A673 (cell line): ENCODE data around the gene PDGFC.

Experiments used
- EZH2 ChIP-seq: fragments of 200-600 bp; sonication (generic); IDR thresholded peaks from 2 replicates; pipeline ENCODE4 v1.6.1; 2017; ENCODE audit warnings: borderline replicate concordance, low read depth, mild to moderate bottlenecking, mixed read lengths, antibody characterized with exemption, low read length; ENCODE audit not compliant: poor library complexity, severe bottlenecking
- TF ChIP-seq, protein P1 (sequence below): fragments of 300-800, 200-600 bp; sonication (generic); conservative IDR thresholded peaks from 2 replicates; pipeline ENCODE4 v1.5.1; 2017; ENCODE audit warnings: low read depth, mild to moderate bottlenecking, antibody characterized with exemption, low read length, moderate library complexity, mixed read lengths

DNA sequence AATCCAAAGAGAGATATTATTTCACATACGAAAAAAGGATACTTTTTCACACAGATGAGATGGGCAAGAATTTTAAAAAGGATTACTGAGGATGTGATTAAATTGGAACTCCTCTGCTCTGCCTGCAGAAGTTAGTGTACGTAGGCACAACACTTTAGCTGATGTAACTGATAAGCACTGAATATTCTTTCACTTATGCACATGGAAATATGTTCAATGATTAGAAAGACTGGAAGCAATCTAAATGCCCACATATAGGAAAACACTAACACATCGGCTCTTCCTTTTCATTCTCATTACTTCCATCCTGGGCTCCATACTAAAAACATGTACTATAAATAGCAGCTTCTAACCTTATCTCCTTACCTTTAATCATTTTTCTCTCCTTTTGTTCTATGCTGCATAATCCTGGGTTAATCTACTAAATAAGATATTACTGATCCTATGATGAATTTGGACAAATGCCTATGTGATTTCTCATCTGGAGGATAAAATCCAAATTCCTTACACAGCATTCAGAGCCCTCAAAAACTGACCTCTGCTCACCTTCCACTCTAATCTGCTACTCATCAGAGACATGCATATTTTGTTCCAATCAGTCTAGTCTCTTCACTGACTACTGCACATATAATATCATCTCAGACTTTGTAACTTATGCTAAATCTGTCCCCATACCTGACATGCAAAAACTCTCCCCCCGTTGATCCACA, 197.8 kb downstream of the PDGFC start:
- TF ChIP-seq, protein P1, sequence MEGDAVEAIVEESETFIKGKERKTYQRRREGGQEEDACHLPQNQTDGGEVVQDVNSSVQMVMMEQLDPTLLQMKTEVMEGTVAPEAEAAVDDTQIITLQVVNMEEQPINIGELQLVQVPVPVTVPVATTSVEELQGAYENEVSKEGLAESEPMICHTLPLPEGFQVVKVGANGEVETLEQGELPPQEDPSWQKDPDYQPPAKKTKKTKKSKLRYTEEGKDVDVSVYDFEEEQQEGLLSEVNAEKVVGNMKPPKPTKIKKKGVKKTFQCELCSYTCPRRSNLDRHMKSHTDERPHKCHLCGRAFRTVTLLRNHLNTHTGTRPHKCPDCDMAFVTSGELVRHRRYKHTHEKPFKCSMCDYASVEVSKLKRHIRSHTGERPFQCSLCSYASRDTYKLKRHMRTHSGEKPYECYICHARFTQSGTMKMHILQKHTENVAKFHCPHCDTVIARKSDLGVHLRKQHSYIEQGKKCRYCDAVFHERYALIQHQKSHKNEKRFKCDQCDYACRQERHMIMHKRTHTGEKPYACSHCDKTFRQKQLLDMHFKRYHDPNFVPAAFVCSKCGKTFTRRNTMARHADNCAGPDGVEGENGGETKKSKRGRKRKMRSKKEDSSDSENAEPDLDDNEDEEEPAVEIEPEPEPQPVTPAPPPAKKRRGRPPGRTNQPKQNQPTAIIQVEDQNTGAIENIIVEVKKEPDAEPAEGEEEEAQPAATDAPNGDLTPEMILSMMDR, result no peak
- TF ChIP-seq EZH2, result no peak
